ENCODE data around the gene DUOX2. TPM values are rescaled to one million over a fixed set of nuclear protein-coding genes. Genes with fewer than 3 reads are reported as not detected.

DUOX2 gene
- polyA plus RNA-seq, 1 donor from 2014 or later = not detected

DNA sequence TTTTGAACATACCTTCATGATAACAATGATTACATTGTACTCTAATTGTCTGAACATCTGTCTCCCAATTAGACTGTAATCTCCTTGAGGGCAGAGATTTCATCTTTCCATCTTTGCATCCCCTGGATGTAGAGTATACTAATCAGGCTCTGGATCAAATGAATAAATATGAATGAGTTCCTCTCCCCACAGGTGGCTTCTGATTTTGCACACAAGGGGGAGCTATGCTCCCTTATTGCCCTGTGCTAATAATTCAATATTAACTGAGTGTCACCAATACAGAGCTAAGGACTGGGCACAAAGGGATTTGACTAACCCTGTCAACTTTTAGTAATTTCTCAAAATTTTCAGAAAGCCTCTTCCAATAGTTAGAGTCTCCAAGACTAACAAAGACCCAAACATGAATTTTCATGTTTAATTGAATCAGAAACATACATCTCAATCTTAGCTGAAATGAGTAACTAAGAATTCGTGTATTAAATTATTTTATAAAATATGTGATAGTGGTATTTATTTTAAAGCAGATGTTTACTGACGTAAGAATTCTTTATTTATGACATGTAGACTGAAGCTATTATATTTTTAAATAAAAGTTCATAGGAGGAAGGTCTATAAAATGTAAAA, 12.7 kb upstream of the DUOX2 start:
- TF ChIP-seq, protein P1, sequence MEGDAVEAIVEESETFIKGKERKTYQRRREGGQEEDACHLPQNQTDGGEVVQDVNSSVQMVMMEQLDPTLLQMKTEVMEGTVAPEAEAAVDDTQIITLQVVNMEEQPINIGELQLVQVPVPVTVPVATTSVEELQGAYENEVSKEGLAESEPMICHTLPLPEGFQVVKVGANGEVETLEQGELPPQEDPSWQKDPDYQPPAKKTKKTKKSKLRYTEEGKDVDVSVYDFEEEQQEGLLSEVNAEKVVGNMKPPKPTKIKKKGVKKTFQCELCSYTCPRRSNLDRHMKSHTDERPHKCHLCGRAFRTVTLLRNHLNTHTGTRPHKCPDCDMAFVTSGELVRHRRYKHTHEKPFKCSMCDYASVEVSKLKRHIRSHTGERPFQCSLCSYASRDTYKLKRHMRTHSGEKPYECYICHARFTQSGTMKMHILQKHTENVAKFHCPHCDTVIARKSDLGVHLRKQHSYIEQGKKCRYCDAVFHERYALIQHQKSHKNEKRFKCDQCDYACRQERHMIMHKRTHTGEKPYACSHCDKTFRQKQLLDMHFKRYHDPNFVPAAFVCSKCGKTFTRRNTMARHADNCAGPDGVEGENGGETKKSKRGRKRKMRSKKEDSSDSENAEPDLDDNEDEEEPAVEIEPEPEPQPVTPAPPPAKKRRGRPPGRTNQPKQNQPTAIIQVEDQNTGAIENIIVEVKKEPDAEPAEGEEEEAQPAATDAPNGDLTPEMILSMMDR (IDR thresholded peaks at IDR 0.05; ENCODE audit: poor library complexity, severe bottlenecking) = no peak
- TF ChIP-seq EP300 (conservative IDR thresholded peaks at IDR 0.05; ENCODE audit: poor library complexity, severe bottlenecking) (no peak), TAF1 (IDR thresholded peaks at IDR 0.05; ENCODE audit: low read depth) (no peak), POLR2AphosphoS5 (IDR thresholded peaks at IDR 0.05) (no peak), RAD21 (conservative IDR thresholded peaks at IDR 0.05) (no peak), SMC3 (conservative IDR thresholded peaks at IDR 0.05; ENCODE audit: poor library complexity) (no peak), MXI1 (conservative IDR thresholded peaks at IDR 0.05; ENCODE audit: poor library complexity, severe bottlenecking) (no peak), EZH2 (IDR thresholded peaks at IDR 0.05; ENCODE audit: borderline replicate concordance, insufficient read depth, low read length, poor library complexity, severe bottlenecking) (no peak)
- TF ChIP-seq, protein P2, sequence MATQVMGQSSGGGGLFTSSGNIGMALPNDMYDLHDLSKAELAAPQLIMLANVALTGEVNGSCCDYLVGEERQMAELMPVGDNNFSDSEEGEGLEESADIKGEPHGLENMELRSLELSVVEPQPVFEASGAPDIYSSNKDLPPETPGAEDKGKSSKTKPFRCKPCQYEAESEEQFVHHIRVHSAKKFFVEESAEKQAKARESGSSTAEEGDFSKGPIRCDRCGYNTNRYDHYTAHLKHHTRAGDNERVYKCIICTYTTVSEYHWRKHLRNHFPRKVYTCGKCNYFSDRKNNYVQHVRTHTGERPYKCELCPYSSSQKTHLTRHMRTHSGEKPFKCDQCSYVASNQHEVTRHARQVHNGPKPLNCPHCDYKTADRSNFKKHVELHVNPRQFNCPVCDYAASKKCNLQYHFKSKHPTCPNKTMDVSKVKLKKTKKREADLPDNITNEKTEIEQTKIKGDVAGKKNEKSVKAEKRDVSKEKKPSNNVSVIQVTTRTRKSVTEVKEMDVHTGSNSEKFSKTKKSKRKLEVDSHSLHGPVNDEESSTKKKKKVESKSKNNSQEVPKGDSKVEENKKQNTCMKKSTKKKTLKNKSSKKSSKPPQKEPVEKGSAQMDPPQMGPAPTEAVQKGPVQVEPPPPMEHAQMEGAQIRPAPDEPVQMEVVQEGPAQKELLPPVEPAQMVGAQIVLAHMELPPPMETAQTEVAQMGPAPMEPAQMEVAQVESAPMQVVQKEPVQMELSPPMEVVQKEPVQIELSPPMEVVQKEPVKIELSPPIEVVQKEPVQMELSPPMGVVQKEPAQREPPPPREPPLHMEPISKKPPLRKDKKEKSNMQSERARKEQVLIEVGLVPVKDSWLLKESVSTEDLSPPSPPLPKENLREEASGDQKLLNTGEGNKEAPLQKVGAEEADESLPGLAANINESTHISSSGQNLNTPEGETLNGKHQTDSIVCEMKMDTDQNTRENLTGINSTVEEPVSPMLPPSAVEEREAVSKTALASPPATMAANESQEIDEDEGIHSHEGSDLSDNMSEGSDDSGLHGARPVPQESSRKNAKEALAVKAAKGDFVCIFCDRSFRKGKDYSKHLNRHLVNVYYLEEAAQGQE (IDR thresholded peaks at IDR 0.05; ENCODE audit: borderline replicate concordance) = no peak
- H3K9me3 ChIP-seq (ENCODE audit: low read length) = no peaks in the 10 kb centered on the region
- H3K36me3 ChIP-seq (ENCODE audit: insufficient read depth, low read length) = no peaks in the 10 kb centered on the region
- H3F3A ChIP-seq (ENCODE audit: insufficient read depth, low read length, poor library complexity, severe bottlenecking) = no peaks in the 10 kb centered on the region
- no peak overlapping the region for H3K27ac ChIP-seq (ENCODE audit: low read length)
- no peak overlapping the region for H3K4me3 ChIP-seq (ENCODE audit: low read length)
- H3K79me2 ChIP-seq (replicated peaks; ENCODE audit: insufficient read depth, low read length) = no peaks in the 10 kb centered on the region
- H3K9ac ChIP-seq (ENCODE audit: low read length) = no peak overlapping the region
- H3K4me2 ChIP-seq (ENCODE audit: low read length) = no peak overlapping the region
- H3K27me3 ChIP-seq (ENCODE audit: insufficient read depth, low read depth, low read length) = peaks cover 88% of the 10 kb centered on the region
- no peaks in the 10 kb centered on the region for H4K20me1 ChIP-seq (ENCODE audit: insufficient read depth)
- H3K9me2 ChIP-seq (ENCODE audit: insufficient read depth, low read length) = no peaks in the 10 kb centered on the region
- H2AFZ ChIP-seq (ENCODE audit: low read depth, low read length) = no peak overlapping the region

DNA sequence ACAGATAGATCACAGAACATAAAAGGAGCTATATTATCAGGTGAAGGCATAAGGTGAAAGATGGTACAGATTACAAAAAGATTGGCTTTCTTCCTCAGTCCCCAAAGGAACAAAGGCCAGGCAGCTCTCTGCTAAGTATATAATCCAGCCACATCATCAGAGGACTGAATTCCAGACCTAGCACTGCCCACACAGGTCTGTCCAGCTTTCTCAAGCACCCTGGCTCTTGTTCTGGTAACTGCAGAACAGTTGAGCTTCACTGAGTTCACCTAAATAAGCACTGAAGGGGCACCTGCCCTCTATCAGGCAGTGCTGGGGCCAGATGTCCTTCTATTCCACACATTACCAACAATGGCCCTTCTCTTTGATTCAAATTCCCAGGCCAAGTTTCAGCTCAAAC, 9.4 kb upstream of the DUOX2 start:
- H3K79me2 ChIP-seq (replicated peaks; ENCODE audit: insufficient read depth, low read length) = no peaks in the 10 kb centered on the region
- TF ChIP-seq SMC3 (conservative IDR thresholded peaks at IDR 0.05; ENCODE audit: poor library complexity) = no peak
- no peak for TF ChIP-seq RAD21 (conservative IDR thresholded peaks at IDR 0.05)
- no peak for TF ChIP-seq POLR2AphosphoS5 (IDR thresholded peaks at IDR 0.05)
- no peak for TF ChIP-seq EZH2 (IDR thresholded peaks at IDR 0.05; ENCODE audit: borderline replicate concordance, insufficient read depth, low read length, poor library complexity, severe bottlenecking)
- TF ChIP-seq, protein P2 (IDR thresholded peaks at IDR 0.05; ENCODE audit: borderline replicate concordance) = no peak
- TF ChIP-seq TAF1 (IDR thresholded peaks at IDR 0.05; ENCODE audit: low read depth) = no peak
- TF ChIP-seq EP300 (conservative IDR thresholded peaks at IDR 0.05; ENCODE audit: poor library complexity, severe bottlenecking) = no peak
- TF ChIP-seq, protein P1 (IDR thresholded peaks at IDR 0.05; ENCODE audit: poor library complexity, severe bottlenecking) = no peak
- TF ChIP-seq MXI1 (conservative IDR thresholded peaks at IDR 0.05; ENCODE audit: poor library complexity, severe bottlenecking) = no peak
- no peaks in the 10 kb centered on the region for H3F3A ChIP-seq (ENCODE audit: insufficient read depth, low read length, poor library complexity, severe bottlenecking)
- no peak overlapping the region for H3K4me2 ChIP-seq (ENCODE audit: low read length)
- no peak overlapping the region for H3K4me3 ChIP-seq (ENCODE audit: low read length)
- H3K27me3 ChIP-seq (ENCODE audit: insufficient read depth, low read depth, low read length) = peaks cover 61% of the 10 kb centered on the region
- H3K9me3 ChIP-seq (ENCODE audit: low read length) = no peaks in the 10 kb centered on the region
- no peak overlapping the region for H3K27ac ChIP-seq (ENCODE audit: low read length)
- H3K9me2 ChIP-seq (ENCODE audit: insufficient read depth, low read length) = no peaks in the 10 kb centered on the region
- H4K20me1 ChIP-seq (ENCODE audit: insufficient read depth) = no peaks in the 10 kb centered on the region
- no peak overlapping the region for H3K9ac ChIP-seq (ENCODE audit: low read length)
- H2AFZ ChIP-seq (ENCODE audit: low read depth, low read length) = no peak overlapping the region
- H3K36me3 ChIP-seq (ENCODE audit: insufficient read depth, low read length) = no peaks in the 10 kb centered on the region
